GM19467 (cell line): Measurements from ENCODE around the gene PLAAT5.

Experiments
- ATAC-seq: cut with Tn5 transposase; IDR thresholded peaks from one replicate; pipeline ENCODE4 v1.9.1; 2021; ENCODE audit warnings: mild to moderate bottlenecking, moderate library complexity; ENCODE audit not compliant: unreplicated experiment

PLAAT5 gene

DNA sequence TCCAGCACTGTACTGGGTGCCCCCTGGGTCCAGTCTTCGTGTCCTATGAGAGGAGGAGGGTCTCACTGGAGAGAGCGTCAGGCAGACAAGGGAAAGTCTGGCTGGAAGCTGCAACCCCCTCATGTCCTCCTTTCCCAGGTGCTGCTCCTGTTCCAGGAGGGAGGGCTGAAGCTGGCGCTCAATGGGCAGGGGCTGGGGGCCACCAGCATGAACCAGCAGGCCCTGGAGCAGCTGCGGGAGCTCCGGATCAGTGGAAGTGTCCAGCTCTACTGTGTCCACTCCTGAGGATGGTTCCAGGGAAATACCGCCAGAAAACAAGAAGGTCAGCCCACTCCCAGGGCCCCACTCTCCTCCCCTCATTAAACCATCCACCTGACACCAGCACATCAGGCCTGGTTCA is 25.1 kb upstream of the PLAAT5 start:
- ATAC-seq = no peak

DNA sequence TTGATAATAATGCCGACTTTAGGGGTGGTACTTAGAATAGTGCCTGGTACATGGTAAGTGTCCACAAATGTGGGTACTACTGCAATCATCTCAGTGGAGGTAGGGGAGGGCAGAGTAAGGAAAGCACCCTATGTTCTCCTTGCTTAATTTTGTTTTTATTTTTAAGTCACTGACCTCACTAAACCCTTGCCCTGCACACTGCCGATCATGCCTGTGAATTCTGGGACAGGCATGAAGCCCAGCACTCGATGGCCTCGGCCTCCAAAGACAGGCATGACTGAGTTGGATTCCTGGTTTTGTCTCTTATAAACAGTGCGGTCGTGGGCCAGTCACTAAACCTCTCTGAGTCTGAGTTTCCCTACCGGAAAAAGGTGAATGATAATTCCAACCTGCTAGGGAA is 21.8 kb upstream of the PLAAT5 start:
- no peak for ATAC-seq

DNA sequence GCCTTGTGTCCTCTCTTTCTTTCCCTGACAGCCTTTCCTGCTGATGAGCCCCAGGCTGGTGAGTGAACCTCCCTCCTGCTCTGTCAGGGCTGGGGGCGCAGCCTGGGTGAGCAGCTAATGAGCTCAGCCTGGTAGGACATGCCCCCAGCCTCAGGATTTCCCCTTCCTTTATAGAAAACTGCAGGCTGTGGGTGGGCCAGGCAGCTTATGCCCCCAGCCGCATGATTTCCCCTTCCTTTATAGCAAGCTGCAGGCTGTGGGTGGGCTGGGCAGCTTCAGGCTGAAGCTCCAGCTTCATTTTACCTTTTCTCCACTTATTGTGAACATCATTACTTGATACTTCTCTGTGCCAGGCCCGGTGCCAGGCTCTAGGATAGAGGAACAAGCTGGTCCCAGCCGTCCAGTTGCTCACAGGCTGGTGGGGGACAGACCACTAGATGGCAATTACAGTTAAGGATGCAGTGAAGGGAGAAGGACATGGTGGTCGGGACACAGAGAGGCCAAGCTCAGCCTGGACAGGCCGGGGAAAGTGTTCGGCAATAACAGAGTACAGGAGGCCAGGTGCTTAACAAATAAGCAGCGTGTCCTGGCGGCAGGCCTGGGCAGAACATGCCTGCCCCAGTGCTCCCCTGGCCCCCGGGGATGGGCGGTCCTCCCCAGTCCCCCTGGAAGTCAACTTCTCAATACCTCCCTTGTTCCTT is 20.2 kb upstream of the PLAAT5 start:
- ATAC-seq = no peak

DNA sequence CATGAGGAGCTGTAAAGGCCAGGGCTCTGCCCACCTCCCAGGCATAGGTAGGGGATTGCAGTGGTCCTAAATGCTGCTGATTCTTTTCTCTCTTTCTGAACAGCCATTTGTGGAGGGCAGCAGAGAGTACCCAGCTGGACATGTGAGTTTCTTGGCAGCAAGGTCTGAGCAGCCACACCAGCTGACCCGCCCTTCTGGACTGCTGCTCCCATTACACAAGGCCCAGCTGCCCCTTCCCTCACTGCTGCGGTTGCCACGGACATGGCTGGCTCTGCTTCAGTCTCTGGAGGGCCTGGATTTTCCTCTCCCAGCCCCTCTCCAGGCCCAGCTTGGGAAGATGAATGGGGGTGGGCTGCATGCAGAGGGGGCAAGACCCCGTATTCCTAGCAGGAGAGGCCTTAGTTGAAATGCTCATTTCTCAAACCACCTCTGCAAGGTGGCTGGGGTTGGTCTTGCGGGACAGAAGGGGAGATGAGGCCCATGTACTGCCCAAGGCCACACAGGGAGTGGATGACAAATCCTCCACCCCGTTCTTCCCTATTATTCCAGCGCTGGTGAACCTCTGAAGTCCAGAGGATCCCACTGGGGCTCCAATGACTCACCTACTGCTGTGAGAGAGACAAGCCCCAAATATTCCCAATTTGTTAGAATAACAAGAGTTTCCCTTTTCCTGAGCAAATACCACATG is 19.5 kb upstream of the PLAAT5 start:
- ATAC-seq = no peak

DNA sequence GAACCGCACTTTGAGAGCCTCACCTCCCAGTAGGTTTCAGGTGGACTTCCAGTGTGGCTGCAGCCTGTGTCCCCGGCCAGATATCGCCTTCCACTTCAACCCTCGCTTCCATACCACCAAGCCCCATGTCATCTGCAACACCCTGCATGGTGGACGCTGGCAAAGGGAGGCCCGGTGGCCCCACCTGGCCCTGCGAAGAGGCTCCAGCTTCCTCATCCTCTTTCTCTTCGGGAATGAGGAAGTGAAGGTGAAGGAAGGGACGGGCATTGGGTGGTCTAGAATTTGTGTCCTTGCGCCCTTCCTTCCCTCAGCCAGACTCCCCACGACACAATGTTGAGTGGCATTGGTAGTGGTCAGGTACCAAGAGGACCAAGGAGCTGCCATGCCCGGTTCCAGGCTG is 17.8 kb upstream of the PLAAT5 start:
- no peak for ATAC-seq

DNA sequence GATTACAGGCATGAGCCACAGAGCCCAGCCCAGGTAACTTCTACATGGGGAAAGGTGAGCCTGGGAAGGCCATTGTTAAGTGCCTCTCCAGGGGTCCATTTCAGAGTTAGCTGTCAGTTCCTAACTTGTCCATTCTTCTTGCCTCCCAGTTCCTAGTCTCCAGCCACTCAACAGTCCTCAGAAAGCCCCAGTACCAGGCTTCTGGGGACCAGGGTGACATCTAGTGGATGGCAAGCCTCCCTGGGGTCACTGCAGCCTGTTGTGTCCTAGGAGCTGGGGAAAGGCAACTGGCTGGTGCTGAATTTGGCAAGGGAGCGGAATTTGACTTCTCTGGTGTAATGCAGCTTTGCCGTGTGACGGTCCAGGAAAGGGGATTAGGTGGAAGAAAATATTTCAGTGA is 17.0 kb upstream of the PLAAT5 start:
- no peak for ATAC-seq

DNA sequence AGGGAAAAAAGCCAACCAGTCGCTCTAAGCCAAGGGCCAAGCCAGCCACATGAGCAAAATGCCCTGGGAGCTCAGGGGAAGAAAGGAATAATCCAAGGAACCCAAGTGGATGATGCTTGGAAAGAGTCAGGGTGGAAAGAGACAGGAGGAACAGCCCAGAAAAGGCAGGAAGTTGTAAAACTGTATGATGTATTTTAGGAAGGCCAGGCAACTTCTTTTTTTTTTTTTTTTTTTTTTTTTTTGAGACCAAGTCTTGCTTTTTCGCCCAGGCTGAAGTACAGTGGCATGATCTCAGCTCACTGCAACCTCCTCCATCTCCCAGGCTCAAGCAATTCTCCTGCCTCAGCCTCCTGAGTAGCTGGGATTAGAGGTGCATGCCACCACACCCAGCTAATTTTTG is 16.5 kb upstream of the PLAAT5 start:
- ATAC-seq = no peak

DNA sequence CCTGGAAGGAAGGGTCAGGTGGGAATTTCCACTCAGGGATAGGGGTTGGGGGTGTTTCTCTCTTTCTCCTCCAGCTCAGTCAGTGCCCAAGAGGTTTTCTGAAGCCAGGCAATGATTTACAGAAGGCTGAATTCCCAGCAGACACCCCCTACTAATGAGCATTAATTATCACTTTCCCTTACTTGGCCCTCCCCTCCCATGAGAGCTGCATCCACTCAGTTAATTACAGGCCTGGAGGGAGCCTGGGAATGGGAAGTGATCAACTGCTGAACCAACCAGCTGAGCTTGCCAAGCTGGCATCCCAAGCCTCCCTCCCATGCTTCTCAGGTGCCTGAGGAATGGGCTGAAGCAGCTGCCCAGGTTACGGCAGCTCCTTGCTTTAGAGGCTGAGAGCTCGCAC is 15.9 kb upstream of the PLAAT5 start:
- no peak for ATAC-seq

DNA sequence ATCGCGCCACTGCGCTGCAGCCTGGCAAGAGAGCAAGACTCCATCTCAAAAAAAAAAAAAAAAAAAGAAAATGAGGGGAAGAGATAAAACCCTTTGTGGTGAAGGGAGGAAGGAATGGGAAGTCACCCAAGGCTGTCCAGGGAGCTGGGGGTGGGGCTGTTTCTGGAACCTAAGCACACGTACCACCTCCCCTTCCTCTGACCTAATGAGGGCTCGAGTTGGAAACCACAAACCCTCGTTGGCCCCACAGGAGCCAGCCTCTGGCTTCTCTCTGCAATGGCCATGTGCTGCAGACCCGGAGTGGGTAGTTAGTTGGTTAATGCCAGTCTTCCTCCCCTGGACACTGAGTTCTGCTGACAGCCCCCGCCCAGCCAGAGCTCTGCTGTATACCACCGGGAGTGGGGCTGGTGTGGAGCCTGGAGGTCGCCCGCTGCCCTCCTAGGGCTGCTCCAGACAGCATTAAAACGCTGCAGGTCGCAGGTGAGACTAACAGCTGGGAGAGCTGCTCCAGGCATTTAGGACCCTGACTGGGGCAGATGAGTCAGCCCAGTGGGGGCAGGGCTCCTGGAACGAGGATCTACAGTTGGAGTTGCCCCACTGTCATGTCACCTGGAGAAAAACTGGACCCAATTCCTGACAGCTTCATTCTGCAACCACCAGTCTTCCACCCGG is 15.0 kb upstream of the PLAAT5 start, which contains the start of gene LGALS12:
TSS of gene LGALS12 (plus strand) at position 228 of the 672 bp plus-strand sequence. CDS start at position 603, 375 bp downstream.
- ATAC-seq = no peak

DNA sequence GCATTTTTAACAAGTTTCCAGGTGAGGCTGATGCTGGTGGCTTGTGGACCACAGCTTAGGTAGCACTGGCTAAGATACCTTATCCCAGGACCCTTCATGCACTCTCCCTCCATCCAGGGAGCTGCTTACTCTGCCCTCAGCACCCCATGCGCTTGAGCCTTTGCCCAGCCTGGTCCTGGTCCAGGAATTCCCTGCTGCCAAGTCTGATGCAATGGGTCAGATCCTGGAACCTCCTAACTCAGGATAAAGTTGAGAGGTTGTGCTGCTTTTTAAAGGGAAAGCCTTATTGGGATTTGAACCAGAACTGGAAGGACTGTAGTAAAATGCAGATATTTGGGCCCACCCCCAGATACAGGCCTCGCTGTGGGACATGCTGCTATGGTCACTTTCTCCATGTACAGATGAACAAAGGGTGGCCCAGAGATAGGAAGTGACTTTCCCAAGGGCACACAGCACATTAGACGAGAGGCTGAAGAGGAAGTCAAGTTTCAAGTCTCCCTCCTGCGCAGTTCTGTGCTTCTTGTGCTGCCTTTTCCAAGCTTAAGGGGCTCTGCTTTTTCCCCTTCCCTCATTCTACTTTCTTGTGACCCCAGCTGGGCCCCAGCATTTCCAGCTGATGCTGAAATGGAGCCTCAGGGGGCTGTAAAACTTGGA is 14.1 kb upstream of the PLAAT5 start:
- no peak for ATAC-seq

DNA sequence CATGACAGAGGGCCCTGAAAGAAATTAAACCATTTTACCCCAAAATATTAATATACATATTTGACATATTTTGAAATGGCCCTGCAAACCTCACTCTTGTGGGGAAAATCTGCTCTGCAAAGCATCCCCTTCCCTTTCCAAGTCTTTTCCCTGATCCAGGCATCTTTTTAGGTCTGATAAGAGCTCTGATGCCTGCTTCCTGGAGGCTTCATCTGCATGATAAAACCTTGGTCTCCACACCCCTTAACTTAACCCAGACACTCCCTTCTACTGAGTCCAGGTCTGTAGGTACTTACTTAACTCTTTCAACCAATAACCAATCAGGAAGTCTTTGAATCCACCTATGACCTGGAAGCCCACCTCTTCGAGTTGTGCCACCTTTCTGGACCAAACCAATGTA is 13.1 kb upstream of the PLAAT5 start:
- no peak for ATAC-seq

DNA sequence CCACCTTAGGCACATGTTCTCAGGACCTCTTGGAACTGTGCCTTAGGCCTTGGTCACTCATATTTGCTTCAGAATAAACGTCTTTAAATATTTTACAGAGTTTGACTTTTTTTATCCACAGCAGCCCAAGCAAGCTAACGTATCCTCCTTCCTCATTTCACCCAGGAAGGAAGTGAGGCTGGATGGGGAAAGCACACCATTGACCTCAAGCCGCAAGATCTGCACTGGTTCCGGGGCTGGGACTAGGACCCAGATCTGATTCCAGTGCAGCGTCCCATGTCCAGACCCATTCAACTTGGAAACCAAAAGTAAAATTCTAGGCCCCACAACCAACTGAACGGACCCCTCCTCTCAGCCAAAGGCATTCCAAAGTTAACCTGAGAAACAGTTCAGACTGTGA is 12.5 kb upstream of the PLAAT5 start:
- ATAC-seq = no peak

DNA sequence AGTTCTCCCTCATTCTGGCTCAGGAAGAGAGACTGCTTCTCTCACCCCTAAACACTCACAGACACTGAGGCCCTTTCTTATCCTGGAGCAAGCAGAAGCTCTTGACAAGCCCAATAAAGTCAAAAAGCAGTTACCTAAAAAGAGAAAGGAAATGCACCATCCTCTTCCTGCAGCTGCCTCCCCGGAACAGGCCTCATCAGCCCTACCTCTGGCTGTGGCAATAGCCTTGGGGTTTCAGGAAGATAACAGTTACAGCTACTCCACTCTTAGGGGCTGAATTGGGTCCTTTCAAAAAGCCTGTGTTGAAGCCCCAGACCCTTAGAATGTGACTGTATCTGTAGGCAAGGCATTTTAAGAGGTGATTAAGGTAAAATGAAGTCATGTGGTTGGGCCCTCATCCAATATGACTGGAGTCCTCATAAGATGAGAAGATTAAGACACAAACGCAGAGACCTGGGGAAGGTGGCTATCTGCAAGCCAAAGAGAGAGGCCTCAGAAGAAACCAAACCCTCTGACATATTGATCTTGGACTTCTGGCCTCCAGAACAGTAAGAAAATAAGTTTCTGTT is 11.4 kb upstream of the PLAAT5 start:
- ATAC-seq = no peak

DNA sequence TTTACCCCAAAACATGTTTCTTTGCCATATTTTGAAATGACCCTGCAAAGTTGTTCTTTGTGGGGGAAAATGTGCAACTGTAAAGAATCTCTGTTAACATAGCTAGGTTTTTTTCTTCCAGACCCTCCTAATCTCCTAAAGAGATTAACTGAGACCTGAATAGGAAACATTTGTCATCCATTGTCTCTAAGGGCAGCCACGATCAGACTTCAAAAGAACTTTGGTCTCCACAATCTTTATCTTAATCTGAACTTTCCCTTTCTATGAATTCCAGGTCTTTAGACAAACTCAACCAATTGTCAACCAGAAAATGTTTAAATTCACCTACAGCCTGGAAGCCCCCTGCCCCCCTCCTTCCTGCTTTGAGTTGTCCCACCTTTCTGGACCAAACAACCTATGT is 10.3 kb upstream of the PLAAT5 start:
- ATAC-seq = no peak

DNA sequence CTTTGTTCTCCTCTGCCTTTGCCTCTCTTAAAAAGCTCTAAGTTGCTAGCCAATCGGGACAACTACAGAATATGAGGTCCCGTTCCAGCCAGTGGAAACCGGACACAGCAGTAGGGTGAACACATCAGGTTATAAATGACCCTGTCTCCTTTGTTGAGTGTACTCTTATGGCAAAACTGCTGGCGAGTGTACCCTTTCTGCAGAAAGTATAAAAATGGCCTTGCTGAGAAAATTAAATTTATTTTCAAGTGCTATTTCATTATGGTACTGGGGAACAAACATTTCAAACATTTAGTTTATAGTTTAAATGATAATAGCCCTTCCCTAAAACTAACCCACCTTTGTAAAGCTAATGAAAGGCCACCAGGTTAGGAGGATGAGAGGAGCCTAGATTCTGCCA is 8.9 kb upstream of the PLAAT5 start:
- ATAC-seq = no peak

DNA sequence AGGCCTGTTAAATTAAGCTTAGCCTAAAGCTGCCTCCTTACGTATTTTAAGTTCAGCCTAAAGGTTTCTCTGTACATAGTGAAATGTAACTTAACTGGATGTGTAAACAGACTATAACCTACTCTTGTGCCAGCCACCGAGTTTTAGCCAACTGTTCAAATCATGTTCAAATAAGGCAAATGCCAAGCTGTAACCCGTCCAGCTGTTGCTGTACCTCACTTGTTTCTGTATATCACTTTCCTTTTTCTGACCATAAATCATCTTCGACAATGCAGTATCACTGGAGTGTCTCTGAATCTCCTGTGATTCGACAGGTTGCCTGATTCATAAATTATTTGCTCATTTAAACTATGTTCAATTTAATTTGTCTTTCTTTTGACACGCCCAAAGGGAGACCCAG is 4.0 kb upstream of the PLAAT5 start:
- ATAC-seq = no peak

DNA sequence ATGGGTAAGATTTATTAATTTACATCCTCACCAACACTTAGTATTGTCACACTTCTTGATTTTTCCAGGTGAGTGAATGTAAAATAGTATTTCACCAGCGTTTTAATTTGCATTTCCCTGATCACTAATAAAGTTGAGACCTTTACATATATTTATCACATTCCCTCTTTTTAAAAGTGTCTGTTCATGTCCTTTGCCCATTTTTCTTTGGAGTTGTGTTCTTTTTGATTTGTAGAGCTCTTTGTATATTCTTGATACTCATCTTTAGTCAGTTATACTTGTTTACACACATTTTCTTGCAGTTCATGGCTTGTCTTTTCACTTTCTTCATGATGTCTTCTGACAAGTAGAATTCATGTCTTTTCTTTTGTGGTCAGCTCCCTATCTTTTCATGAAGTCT is 2.2 kb upstream of the PLAAT5 start:
- no peak for ATAC-seq

DNA sequence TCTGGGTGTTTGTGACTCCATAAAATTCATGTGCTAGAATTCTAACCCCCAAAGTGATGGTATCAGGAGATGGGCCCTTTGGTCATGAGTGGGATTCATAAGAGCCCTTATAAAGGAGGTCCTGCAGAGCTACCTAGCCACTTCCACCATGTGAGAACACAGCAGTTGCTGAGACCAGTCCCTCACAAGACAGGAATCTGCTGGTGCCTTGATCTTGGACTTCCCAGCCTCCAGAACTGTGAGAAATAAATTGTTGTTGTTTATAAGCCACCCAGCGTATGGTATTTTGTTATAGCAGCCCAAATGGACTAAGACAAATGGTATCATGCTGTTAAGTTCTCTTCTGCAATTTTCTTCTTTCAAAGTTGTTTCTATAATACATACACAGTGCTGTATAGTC is 1.5 kb upstream of the PLAAT5 start:
- no peak for ATAC-seq

DNA sequence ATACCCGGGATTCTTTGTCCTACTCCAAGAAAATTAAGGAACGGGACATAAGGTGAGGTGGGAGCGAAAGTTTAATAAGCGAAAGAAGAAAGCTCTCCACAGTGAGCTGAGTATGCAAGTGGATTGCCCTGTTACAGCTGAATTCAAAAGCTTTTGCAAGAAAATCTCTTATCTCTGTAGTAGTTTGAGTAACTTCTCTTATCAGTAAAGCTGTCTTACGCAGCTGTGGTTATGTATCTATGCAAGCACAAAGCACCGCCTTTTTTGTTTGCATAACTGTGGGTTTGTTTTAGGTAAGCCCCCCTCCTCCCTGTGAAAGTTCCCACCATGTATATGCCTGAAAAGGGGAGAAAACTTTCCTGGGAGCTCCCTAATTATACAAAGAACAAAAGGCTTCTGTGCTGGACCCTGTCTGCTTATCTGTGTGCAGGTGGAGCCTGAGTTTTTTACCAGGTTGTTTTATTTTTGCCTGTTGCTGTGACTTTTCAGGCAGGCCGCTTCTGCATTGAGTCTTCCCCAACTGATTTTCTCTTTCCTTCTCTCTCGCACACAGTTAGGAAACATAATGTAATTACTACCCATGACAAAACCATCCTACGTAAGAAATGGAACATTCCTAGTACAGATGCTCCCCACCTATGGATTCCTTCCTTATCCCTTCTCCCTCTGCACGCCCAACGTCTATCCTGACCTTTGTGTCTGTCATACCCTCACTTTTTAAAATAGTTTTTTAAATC is 837 bp upstream of the PLAAT5 start:
- no peak for ATAC-seq

DNA sequence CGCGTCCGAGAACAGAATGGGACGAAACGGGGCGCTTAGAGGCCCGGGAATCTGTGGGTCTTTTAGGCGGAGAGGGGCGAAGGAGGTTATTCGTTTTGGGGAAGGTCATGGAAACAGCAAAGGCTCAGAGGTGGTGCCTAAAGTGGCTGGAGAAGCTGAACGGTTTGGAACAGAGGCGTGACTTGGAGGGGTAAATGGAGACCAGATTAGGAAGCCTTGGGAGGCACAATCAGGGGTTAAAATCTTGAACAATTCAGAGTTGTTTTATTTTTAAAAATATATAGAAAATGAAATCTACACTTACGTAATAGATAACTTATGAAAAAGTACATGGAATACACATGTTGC is 247 bp upstream of the PLAAT5 start:
- no peak for ATAC-seq

DNA sequence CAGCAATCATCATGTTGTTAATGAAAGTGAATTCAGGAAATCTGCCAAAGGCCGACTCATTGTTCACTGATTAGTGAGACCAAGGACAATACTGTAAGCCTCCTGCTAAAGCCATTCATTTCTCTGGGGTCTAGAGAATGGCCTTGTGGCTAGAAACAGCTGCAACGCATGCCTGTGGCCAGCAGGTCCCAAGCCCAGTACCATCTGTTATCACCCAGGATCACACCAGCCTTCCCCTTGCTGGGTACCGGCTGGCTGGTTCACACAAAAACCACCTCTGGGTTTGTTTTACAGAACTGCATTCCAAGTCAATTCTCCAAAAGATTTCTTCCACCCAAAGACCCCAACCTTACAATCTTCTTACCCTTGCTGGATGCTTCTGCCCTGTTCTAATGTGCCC is 1.1 kb downstream of the PLAAT5 start:
- no peak for ATAC-seq
